ENCODE data around the gene FAAP20. TPM values are rescaled to one million over a fixed set of nuclear protein-coding genes. Genes with fewer than 3 reads are reported as not detected.
A peak's percentile ranks its signal among the peaks of the same experiment; 100 is the strongest.

FAAP20 gene
- total RNA-seq, 1 donor from 2014 or later: 55.3 TPM

- ATAC-seq: no peak
- peak overlapping the region; percentile 87 for H3K27ac ChIP-seq
- H3K9me3 ChIP-seq: no peaks in the 10 kb centered on the region
- H3K4me3 ChIP-seq: no peak overlapping the region
- DNase-seq: no peak
- intact Hi-C loops (cut with DNase I): loop anchor here (5.0 to 10.0 kb wide), 2 partner anchors 119 to 187 kb away; no protein-coding TSS in a partner anchor
- no peaks in the 10 kb centered on the region for H3K27me3 ChIP-seq
- peaks cover 39% of the 10 kb centered on the region for H3K4me1 ChIP-seq
- H3K36me3 ChIP-seq: no peaks in the 10 kb centered on the region
- TF ChIP-seq, protein P1, sequence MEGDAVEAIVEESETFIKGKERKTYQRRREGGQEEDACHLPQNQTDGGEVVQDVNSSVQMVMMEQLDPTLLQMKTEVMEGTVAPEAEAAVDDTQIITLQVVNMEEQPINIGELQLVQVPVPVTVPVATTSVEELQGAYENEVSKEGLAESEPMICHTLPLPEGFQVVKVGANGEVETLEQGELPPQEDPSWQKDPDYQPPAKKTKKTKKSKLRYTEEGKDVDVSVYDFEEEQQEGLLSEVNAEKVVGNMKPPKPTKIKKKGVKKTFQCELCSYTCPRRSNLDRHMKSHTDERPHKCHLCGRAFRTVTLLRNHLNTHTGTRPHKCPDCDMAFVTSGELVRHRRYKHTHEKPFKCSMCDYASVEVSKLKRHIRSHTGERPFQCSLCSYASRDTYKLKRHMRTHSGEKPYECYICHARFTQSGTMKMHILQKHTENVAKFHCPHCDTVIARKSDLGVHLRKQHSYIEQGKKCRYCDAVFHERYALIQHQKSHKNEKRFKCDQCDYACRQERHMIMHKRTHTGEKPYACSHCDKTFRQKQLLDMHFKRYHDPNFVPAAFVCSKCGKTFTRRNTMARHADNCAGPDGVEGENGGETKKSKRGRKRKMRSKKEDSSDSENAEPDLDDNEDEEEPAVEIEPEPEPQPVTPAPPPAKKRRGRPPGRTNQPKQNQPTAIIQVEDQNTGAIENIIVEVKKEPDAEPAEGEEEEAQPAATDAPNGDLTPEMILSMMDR (IDR thresholded peaks at IDR 0.05): no peak
Measured at GRCh38 chr1:2195785-2196184, 1.2 kb upstream of the FAAP20 start.

GRCh38 chr1:2194898-2195673 is 514 bp upstream of the FAAP20 start:
- Histone ChIP-seq H3K27me3 (no peaks in the 10 kb centered on the region), H3K27ac (peak overlapping the region; percentile 87), H3K9me3 (no peaks in the 10 kb centered on the region), H3K4me1 (peaks cover 46% of the 10 kb centered on the region), H3K4me3 (peak overlapping the region; percentile 80), H3K36me3 (no peaks in the 10 kb centered on the region)
- intact Hi-C loops (cut with DNase I): loop anchor here (5.0 to 10.0 kb wide), 2 partner anchors 120 to 187 kb away; no protein-coding TSS in a partner anchor
- ATAC-seq (peak; percentile 79), DNase-seq (peak; percentile 96)
- TF ChIP-seq, protein P1 (IDR thresholded peaks at IDR 0.05): peak; percentile 93

DNA sequence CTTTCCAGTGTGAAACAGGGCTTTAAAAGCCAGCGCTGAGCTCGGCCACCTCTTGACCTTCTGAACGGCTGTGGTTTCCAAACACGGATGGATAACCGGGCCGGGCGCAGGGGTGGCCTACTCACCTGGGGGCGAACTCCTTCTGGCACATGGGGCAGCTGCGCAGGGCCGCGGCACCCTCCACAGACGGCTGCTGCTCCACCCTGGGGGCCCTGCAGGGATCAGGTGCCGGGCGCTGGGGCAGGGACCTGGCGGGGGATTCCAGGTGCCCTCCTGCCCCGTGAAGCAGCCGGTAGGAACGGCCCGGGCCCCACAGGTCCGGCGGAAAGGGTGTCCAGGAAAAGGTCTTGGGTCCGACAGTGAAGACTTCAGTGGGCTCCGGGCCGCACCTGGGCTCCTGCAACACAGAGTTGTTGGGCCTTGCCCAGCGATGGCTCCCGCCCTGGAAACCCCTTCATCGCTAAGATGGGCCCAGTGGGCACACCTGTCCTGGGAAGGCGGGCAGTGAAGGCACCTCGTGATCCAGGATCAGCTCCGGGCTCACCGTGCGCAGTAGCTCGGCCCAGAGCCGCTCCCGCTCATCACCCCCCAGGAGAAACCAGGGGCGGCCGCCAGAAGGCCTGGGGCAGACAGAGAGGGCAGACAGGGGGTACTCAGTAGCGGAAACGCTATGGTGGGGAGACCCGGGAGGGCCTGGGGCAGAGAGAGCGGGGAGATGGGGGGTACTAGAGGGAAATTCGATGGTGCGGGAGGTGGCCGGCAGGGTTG is 874 bp downstream of the FAAP20 start:
- peak overlapping the region; percentile 80 for H3K4me3 ChIP-seq
- peak overlapping the region; percentile 60 for H3K27ac ChIP-seq
- H3K9me3 ChIP-seq: no peaks in the 10 kb centered on the region
- H3K4me1 ChIP-seq: peaks cover 51% of the 10 kb centered on the region
- TF ChIP-seq, protein P1 (IDR thresholded peaks at IDR 0.05): no peak
- ATAC-seq: no peak
- no peaks in the 10 kb centered on the region for H3K27me3 ChIP-seq
- H3K36me3 ChIP-seq: no peaks in the 10 kb centered on the region
- intact Hi-C loops (cut with DNase I): loop anchor here (10.0 kb wide), 1 partner anchor 121 kb away; no protein-coding TSS in a partner anchor
- DNase-seq: no peak

DNA sequence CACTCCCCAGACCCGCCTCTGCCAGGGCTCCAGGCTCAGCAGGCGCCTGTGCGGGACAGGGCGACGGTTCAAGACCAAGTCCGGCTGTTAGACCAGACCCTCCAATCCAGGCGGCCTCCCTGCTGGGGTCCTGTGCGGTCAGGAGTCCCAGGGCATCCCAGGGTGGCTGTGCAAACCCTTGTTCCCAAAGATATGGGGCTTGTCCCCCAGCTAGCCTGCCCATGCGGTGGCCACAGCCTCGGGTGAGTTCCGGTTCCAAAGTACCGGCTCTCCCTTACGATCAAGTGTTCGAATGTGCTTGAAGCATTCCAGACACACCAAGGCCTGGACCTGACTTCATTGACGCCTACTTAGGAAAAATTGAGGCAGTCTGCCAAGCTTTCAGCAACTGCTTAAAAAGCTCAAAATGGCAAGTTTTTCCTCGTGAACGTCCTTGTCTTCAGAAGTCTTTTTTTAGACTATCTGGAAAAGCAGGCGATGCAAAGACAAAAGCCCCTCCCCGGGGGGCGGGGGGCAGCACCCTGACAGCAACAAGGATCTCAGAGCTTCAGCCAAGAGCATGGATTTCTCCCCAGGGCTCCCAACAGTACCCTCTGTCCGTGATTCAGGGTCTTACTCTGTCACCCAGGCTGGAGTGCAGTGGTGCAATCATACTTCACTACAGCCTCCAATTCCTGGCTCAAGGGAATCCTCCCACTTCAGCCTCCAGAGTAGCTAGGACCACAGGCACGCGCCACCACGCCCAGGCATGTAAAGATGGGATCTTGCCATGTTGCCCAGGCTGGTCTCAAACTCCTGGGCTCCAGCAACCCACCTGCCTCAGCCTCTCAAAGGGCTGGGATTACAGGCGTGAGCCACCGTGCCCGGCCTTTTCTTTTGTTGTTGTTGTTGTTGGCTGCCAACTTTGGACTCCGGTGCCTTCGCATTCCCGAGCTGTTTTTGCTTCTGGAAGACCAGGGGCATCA is 2.3 kb downstream of the FAAP20 start:
- Histone ChIP-seq H3K9me3 (no peaks in the 10 kb centered on the region), H3K27me3 (no peaks in the 10 kb centered on the region), H3K36me3 (no peaks in the 10 kb centered on the region), H3K4me1 (peaks cover 51% of the 10 kb centered on the region), H3K27ac (peak overlapping the region; percentile 47), H3K4me3 (no peak overlapping the region)
- DNase-seq (no peak), ATAC-seq (no peak)
- TF ChIP-seq, protein P1 (IDR thresholded peaks at IDR 0.05): no peak
- intact Hi-C loops (cut with DNase I): loop anchor here (10.0 kb wide), 1 partner anchor 122 kb away; no protein-coding TSS in a partner anchor

DNA sequence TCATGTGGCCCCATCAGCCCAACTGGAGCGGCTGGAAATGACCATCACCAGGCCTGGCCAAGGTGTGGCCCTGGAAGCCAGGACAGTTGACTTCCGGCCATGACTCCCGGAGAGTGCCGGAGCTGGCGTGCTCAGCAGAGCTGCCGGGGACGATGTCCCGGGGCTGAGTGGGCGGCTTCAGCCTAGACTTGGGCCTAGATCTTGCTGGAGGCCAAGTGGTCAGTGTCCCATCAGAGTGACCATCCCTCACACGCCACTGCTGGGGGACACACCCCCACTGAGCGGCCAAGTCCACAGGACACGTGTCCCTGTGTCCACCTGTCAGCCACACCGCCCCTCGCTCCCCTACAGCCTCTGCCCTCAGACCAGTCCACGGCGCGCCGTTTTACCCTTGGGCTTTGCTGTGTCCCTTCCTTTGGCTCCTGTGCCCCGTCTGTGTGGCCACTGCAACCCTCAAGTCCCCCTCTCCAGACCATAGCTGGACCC is 4.0 kb downstream of the FAAP20 start:
- no peaks in the 10 kb centered on the region for H3K9me3 ChIP-seq
- H3K27me3 ChIP-seq: no peaks in the 10 kb centered on the region
- no peak for DNase-seq
- TF ChIP-seq, protein P1 (IDR thresholded peaks at IDR 0.05): no peak
- peaks cover 46% of the 10 kb centered on the region for H3K4me1 ChIP-seq
- peak overlapping the region; percentile 56 for H3K4me3 ChIP-seq
- intact Hi-C loops (cut with DNase I): loop anchor here (10.0 kb wide), 1 partner anchor 124 kb away; no protein-coding TSS in a partner anchor
- H3K36me3 ChIP-seq: peaks cover 6% of the 10 kb centered on the region
- no peak for ATAC-seq
- H3K27ac ChIP-seq: peak overlapping the region; percentile 91
